Left lung (tissue), 10 donors: Measurements from ENCODE around the gene GLT6D1. TPM values are rescaled to one million over a fixed set of nuclear protein-coding genes. Genes with fewer than 3 reads are reported as not detected.
"Not testable (repeated sequence)": the region's sequence is repeated elsewhere in the genome, so short reads cannot be mapped to it uniquely, and the experiment has no call there.

Experiments used
- ATAC-seq: fragments of 200-7000 bp; cut with Tn5 transposase; one replicate; pipeline ENCODE4 v1.9.1; 2020; ENCODE audit warnings: moderate library complexity
- DNase-seq, 4 donors: peaks; one replicate each; pipeline ENCODE4 v3.0.0-alpha.2; 2013 to 2020
- H3K27ac ChIP-seq, 2 donors: fragments of 200-600 bp; sonication (generic) in 1 of 2; one replicate each; pipeline versions ENCODE4 v1.5.0 to v1.8.0; 2020 to 2021
- H3K27me3 ChIP-seq, 2 donors: fragments of 200-600 bp; sonication (generic) in 1 of 2; one replicate each; pipeline versions ENCODE4 v1.5.0 to v1.8.0; 2020 to 2021
- H3K36me3 ChIP-seq, 2 donors: fragments of 200-600 bp; sonication (generic) in 1 of 2; one replicate each; pipeline versions ENCODE4 v1.5.0 to v1.8.0; 2020 to 2021
- H3K4me1 ChIP-seq, 2 donors: fragments of 200-600 bp; one replicate each; pipeline ENCODE4 v1.8.0; 2021
- H3K4me3 ChIP-seq, 2 donors: fragments of 200-600 bp; sonication (generic) in 1 of 2; one replicate each; pipeline versions ENCODE4 v1.5.0 to v1.8.0; 2020 to 2021; ENCODE audit warnings: mild to moderate bottlenecking in 1 of 2
- H3K9me3 ChIP-seq, 2 donors: fragments of 200-600 bp; sonication (generic) in 1 of 2; one replicate each; pipeline versions ENCODE4 v1.5.0 to v1.8.0; 2020 to 2021
- CTCF ChIP-seq, 2 donors: fragments of 200-600 bp; sonication (generic) in 1 of 2; IDR thresholded peaks; one replicate each; pipeline versions ENCODE4 v1.5.0 to v1.8.0; 2021; ENCODE audit warnings: antibody characterized with exemption in 2 of 2
- intact Hi-C, 2 donors: fragments of 100-400 bp; cut with DNase I; formaldehyde crosslinking; loops; one replicate each; pipeline versions ENCODE4 v1.11.2 to v1.14.2; 2022
- polyA plus RNA-seq, 6 donors: library from polyadenylated mRNA; unstranded; fragments of 120-200 nt; gene quantifications; one replicate each; pipeline ENCODE4 v1.2.1, GENCODE V29; 2013; ENCODE audit not compliant: insufficient read length in 6 of 6
- total RNA-seq, 2 donors: library from RNA; stranded (reverse); fragmentation: NEBNext Ultra II Directional; extraction: Animal tissue kit (Norgen Biotek cat#: 25700); gene quantifications; one replicate each; pipeline ENCODE4 v1.2.1, GENCODE V29; 2021
- donor health status: DM: no; HTN: yes; CAD: no.
- donor health status: DM: no; HTN: no; CAD: no.

GLT6D1 gene
- total and polyA plus RNA-seq, 8 donors: not detected

GRCh38 chr9:135674977-135675376 is 35.6 kb upstream of the GLT6D1 start:
- no peak for ATAC-seq
- no peak overlapping the region for H3K4me3 ChIP-seq

DNA sequence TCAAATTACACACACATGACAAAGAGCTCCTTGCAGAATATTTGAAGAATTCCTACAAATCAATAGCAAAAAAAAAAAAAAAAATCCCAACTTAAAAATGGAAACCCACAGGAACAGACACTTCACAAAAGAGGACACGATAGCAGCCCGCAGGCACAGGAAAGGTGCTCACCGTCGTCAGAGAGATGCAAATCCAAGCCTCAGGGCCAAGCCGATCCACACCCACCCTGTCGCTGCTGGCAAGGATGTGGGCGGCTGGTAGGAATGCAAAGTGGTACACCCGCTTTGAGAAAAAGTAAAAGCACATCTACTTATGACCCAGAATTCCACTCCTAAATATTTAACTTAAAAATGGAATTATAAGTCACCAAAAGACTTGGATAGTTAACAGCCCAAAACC is 34.6 kb upstream of the GLT6D1 start:
- Histone ChIP-seq H3K9me3 (no peaks in the 10 kb centered on the region), H3K36me3 (no peaks in the 10 kb centered on the region), H3K27ac (no peak overlapping the region), H3K4me3 (no peak overlapping the region), H3K4me1 (no peaks in the 10 kb centered on the region), H3K27me3 (peaks cover 0 to 36% of the 10 kb centered on the region in 2 donors)
- DNase-seq: peak in 1 of 4 donors; percentile 57
- intact Hi-C loops: no loop called here
- ATAC-seq: no peak
- no peak for TF ChIP-seq CTCF (IDR thresholded peaks at IDR 0.05)

More at GRCh38 chr9:135674977-135675376, 35.6 kb upstream of the GLT6D1 start:
- Histone ChIP-seq H3K9me3 (no peaks in the 10 kb centered on the region), H3K36me3 (no peaks in the 10 kb centered on the region), H3K27me3 (peaks cover 0 to 30% of the 10 kb centered on the region in 2 donors), H3K27ac (no peak overlapping the region), H3K4me1 (no peaks in the 10 kb centered on the region)
- peak in 1 of 4 donors; percentile 47 for DNase-seq
- intact Hi-C loops: no loop called here
- TF ChIP-seq CTCF (IDR thresholded peaks at IDR 0.05): no peak

- H3K27ac ChIP-seq, H3K4me1 ChIP-seq, ATAC-seq, H3K4me3 ChIP-seq, DNase-seq, H3K9me3 ChIP-seq, intact Hi-C loops, H3K36me3 ChIP-seq: not testable (repeated sequence)
- peaks cover 0 to 36% of the 10 kb centered on the region in 2 donors for H3K27me3 ChIP-seq
Observed at GRCh38 chr9:135672786-135673185, 33.4 kb upstream of the GLT6D1 start.

DNA sequence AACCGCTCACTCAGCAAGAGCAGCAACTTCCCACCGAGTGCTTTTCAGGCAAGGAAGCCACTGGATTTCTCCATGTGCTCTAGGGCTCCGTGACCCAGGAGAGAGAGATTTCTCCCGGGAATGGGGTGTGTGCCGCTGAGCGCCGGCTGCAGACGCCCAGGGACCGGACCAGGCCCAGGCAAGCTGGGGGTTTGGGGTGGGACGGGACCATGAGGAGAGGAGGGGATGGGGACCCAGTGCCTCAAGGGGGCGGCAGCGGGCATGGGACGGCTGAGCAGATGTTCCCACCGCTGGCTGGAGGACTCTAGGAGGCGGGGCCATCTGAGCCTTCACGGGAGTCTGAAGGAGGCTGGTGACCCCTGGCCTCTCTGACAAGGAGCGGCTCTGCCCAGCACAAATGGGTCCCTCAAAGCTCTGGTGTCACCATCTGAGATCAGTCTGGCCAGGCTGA is 32.3 kb upstream of the GLT6D1 start:
- peak in 1 of 4 donors; percentile 68 for DNase-seq
- intact Hi-C loops: no loop called here

DNA sequence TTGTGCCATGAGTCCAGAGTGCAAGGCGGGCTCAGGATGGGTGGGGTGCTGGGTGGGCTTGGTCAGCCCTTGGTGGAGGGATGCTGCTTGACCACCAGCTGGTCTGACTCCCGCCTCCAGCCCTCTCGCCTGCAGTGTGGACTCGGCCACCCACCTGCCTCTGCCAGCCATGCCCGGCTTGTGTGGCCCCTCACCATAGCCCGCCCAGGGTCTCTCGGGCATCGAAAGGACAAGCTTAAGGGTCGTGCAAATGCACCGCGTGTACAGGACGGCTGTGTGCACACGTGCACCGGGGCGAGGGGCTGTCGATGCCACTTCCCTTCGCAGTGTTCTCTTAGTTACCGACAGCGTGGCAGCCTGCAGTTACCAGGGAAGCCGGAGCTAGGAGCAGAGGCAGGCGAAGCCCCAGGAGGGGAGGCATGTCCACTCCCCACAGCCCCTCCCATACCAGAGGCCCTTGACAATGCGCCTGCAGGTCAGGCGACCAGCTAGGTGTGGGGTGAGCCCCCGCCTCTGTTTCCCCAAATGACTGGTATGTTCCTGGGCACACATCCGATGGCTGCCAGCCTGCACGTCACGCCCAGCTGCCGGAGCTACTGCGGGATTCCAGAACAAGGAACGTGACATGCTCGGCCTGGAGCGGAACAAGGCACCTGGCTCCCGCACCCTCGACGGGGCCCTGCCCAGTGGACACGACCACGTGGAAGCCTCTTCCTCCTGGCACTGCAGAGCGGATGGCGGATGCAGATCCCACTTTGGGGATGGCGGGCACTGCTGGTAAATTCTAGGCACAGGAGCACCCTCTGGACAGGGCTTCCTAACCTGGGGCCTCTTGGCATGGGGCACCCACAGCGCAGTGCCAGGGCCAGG is 31.6 kb upstream of the GLT6D1 start:
- Histone ChIP-seq H3K27ac (no peak overlapping the region), H3K4me3 (no peak overlapping the region), H3K4me1 (no peaks in the 10 kb centered on the region), H3K36me3 (no peaks in the 10 kb centered on the region), H3K9me3 (no peaks in the 10 kb centered on the region), H3K27me3 (peaks cover 0 to 51% of the 10 kb centered on the region in 2 donors)
- intact Hi-C loops: no loop called here
- ATAC-seq (no peak), DNase-seq (peak in 1 of 4 donors; percentile 78)
- TF ChIP-seq CTCF (IDR thresholded peaks at IDR 0.05): no peak

More for the DNA sequence above, 32.3 kb upstream of the GLT6D1 start:
- H3K27me3 ChIP-seq: peaks cover 0 to 47% of the 10 kb centered on the region in 2 donors
- no peak overlapping the region for H3K4me3 ChIP-seq
- no peaks in the 10 kb centered on the region for H3K9me3 ChIP-seq
- H3K36me3 ChIP-seq: no peaks in the 10 kb centered on the region
- no peaks in the 10 kb centered on the region for H3K4me1 ChIP-seq
- H3K27ac ChIP-seq: no peak overlapping the region
- ATAC-seq: no peak
- no peak for TF ChIP-seq CTCF (IDR thresholded peaks at IDR 0.05)
